GM12878 (cell line): Measurements from ENCODE around the gene TH.

ENCODE experiments used
- CHD2 ChIP-seq: IDR thresholded peaks from 2 replicates; pipeline ENCODE4 v1.6.1; 2011; ENCODE audit warnings: low read depth, low read length, improper control_type of control experiment, borderline replicate concordance
- JUNB ChIP-seq: IDR thresholded peaks from 2 replicates; pipeline ENCODE4 v1.6.1; 2016; ENCODE audit warnings: antibody characterized with exemption, mild to moderate bottlenecking
- SUZ12 ChIP-seq: fragments of 200-600 bp; sonication (generic); IDR thresholded peaks from one replicate; pipeline ENCODE4 v1.6.1; 2018; ENCODE audit warnings: antibody characterized with exemption, mild to moderate bottlenecking; ENCODE audit not compliant: unreplicated experiment
- TBL1XR1 ChIP-seq: IDR thresholded peaks from 2 replicates; pipeline ENCODE4 v1.6.1; 2012; ENCODE audit warnings: low read depth, low read length, improper control_type of control experiment
- TF ChIP-seq, protein P1 (sequence below): IDR thresholded peaks from 2 replicates; pipeline ENCODE4 v1.6.1; 2012; ENCODE audit warnings: low read depth, low read length, improper control_type of control experiment

DNA sequence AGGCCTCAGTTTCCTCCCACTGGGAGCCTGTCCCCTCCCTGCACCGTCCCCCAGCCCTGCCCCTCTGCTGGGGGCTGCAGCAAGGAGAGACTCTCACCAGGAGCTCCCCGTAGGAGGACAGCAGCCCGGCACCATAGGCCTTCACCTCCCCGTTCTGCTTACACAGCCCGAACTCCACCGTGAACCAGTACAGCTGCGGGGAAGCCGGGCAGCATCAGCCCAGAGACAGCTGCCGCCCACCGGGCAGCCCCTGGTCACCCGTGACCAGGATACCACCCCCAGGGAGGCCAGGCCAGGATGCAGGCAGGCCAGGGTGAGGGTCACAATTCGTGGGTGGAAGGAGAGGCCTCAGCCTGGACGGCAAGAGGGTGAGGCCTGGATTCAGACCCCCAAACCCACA is 6.0 kb downstream of the TH start:
- TF ChIP-seq CHD2, result no peak
- TF ChIP-seq TBL1XR1, result no peak
- TF ChIP-seq JUNB, result no peak
- TF ChIP-seq SUZ12, result no peak
- TF ChIP-seq, protein P1, sequence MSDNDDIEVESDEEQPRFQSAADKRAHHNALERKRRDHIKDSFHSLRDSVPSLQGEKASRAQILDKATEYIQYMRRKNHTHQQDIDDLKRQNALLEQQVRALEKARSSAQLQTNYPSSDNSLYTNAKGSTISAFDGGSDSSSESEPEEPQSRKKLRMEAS, result no peak
